Endothelial cell (in vitro differentiated cells): ENCODE measurements around the gene SYT14. TPM values are rescaled to one million over a fixed set of nuclear protein-coding genes. Genes with fewer than 3 reads are reported as not detected.
"Not testable (repeated sequence)": the region's sequence is repeated elsewhere in the genome, so short reads cannot be mapped to it uniquely, and the experiment has no call there.

Experiments
- DNase-seq: peaks from one replicate; pipeline ENCODE4 v3.0.0; 2021; ENCODE audit warnings: low spot score
- H3K27ac Mint-ChIP-seq: one replicate; pipeline ENCODE4 v1.8.0; 2021; ENCODE audit warnings: mixed read lengths, inconsistent platforms; ENCODE audit not compliant: unreplicated experiment
- H3K27me3 Mint-ChIP-seq: one replicate; pipeline ENCODE4 v1.8.0; 2021; ENCODE audit warnings: mild to moderate bottlenecking, moderate library complexity, mixed read lengths, inconsistent platforms; ENCODE audit not compliant: unreplicated experiment
- H3K36me3 Mint-ChIP-seq: one replicate; pipeline ENCODE4 v1.8.0; 2021; ENCODE audit warnings: mild to moderate bottlenecking, low read depth, mixed read lengths, inconsistent platforms; ENCODE audit not compliant: unreplicated experiment
- H3K4me1 Mint-ChIP-seq: one replicate; pipeline ENCODE4 v1.8.0; 2021; ENCODE audit warnings: mild to moderate bottlenecking, mixed read lengths, inconsistent platforms; ENCODE audit not compliant: unreplicated experiment
- H3K4me3 Mint-ChIP-seq: one replicate; pipeline ENCODE4 v1.8.0; 2021; ENCODE audit warnings: mild to moderate bottlenecking, mixed read lengths, inconsistent platforms; ENCODE audit not compliant: unreplicated experiment
- H3K9me3 Mint-ChIP-seq: one replicate; pipeline ENCODE4 v1.8.0; 2021; ENCODE audit warnings: mixed read lengths, inconsistent platforms; ENCODE audit not compliant: unreplicated experiment
- CTCF ChIP-seq: fragments of 200-600 bp; sonication (generic); IDR thresholded peaks from one replicate; pipeline ENCODE4 v1.5.0; 2021; ENCODE audit warnings: antibody characterized with exemption; ENCODE audit not compliant: unreplicated experiment
- total RNA-seq: library from RNA; stranded (reverse); fragmentation: NEBNext Ultra II Directional; extraction: Animal tissue kit (Norgen Biotek cat#: 25700); gene quantifications from one replicate; pipeline ENCODE4 v1.2.1, GENCODE V29; 2021; ENCODE audit not compliant: unreplicated experiment

Gene SYT14
- total RNA-seq, 1 donor from 2014 or later, result 9.7 TPM

GRCh38 chr1:210031473-210031872, 93.5 kb downstream of the SYT14 start:
- no peak for DNase-seq
- H3K36me3 Mint-ChIP-seq, result peaks cover 6% of the 10 kb centered on the region
- no peak overlapping the region for H3K27ac Mint-ChIP-seq
- no peak for TF ChIP-seq CTCF
- H3K9me3 Mint-ChIP-seq, result no peaks in the 10 kb centered on the region
- no peaks in the 10 kb centered on the region for H3K27me3 Mint-ChIP-seq
- no peaks in the 10 kb centered on the region for H3K4me1 Mint-ChIP-seq
- H3K4me3 Mint-ChIP-seq, result no peak overlapping the region

GRCh38 chr1:210043058-210043457, 105.0 kb downstream of the SYT14 start:
- H3K27ac Mint-ChIP-seq, result no peak overlapping the region
- TF ChIP-seq CTCF, result no peak
- no peak for DNase-seq
- peaks cover 2% of the 10 kb centered on the region for H3K27me3 Mint-ChIP-seq
- no peaks in the 10 kb centered on the region for H3K4me1 Mint-ChIP-seq
- no peak overlapping the region for H3K4me3 Mint-ChIP-seq
- peaks cover 7% of the 10 kb centered on the region for H3K36me3 Mint-ChIP-seq
- H3K9me3 Mint-ChIP-seq, result no peaks in the 10 kb centered on the region

- Mint-ChIP-seq H3K27ac (no peak overlapping the region), H3K27me3 (no peaks in the 10 kb centered on the region), H3K9me3 (no peaks in the 10 kb centered on the region), H3K4me1 (no peaks in the 10 kb centered on the region), H3K4me3 (no peak overlapping the region), H3K36me3 (peaks cover 15% of the 10 kb centered on the region)
- TF ChIP-seq CTCF, result no peak
- DNase-seq, result no peak
Observed at GRCh38 chr1:210049616-210050015, 111.6 kb downstream of the SYT14 start.

GRCh38 chr1:210050491-210050890, 112.5 kb downstream of the SYT14 start:
- H3K4me1 Mint-ChIP-seq, DNase-seq, H3K27me3 Mint-ChIP-seq, H3K9me3 Mint-ChIP-seq, H3K4me3 Mint-ChIP-seq, H3K27ac Mint-ChIP-seq: not testable (repeated sequence)
- H3K36me3 Mint-ChIP-seq, result peaks cover 15% of the 10 kb centered on the region

GRCh38 chr1:210053126-210053525, 115.1 kb downstream of the SYT14 start:
- Mint-ChIP-seq H3K27ac (no peak overlapping the region), H3K9me3 (no peaks in the 10 kb centered on the region), H3K36me3 (peaks cover 12% of the 10 kb centered on the region), H3K27me3 (no peaks in the 10 kb centered on the region), H3K4me1 (no peaks in the 10 kb centered on the region), H3K4me3 (no peak overlapping the region)
- no peak for TF ChIP-seq CTCF
- no peak for DNase-seq

- DNase-seq, result no peak
- H3K27ac Mint-ChIP-seq, result no peak overlapping the region
- TF ChIP-seq CTCF, result no peak
- no peaks in the 10 kb centered on the region for H3K36me3 Mint-ChIP-seq
- no peaks in the 10 kb centered on the region for H3K4me1 Mint-ChIP-seq
- H3K9me3 Mint-ChIP-seq, result no peaks in the 10 kb centered on the region
- no peak overlapping the region for H3K4me3 Mint-ChIP-seq
- no peaks in the 10 kb centered on the region for H3K27me3 Mint-ChIP-seq
Observed at GRCh38 chr1:210057593-210057992, 119.6 kb downstream of the SYT14 start.
